SK-N-SH treated with all-trans-retinoic acid at 6 μM for 48 hours (cell line): ENCODE results near the gene LZTR1.

ENCODE experiments used
- ATAC-seq: fragments of 200-7000 bp; cut with Tn5 transposase; 3 replicates; pipeline ENCODE4 v1.9.1; 2020; ENCODE audit warnings: mild to moderate bottlenecking, moderate library complexity
- BACH2 ChIP-seq: fragments of 250-450 bp; sonication (Bioruptor Pico); IDR thresholded peaks from 2 replicates; pipeline ENCODE4 v1.9.0; 2021; ENCODE audit warnings: mild to moderate bottlenecking, borderline replicate concordance
- CREB5 ChIP-seq: fragments of 250-450 bp; sonication (Bioruptor Pico); IDR thresholded peaks from 2 replicates; pipeline ENCODE4 v1.5.1; 2020; ENCODE audit warnings: low read depth, mild to moderate bottlenecking, moderate library complexity
- CSDC2 ChIP-seq: fragments of 250-450 bp; sonication (Bioruptor Pico); IDR thresholded peaks from 2 replicates; pipeline ENCODE4 v1.5.0; 2020; ENCODE audit warnings: mild to moderate bottlenecking, moderate library complexity
- GLIS3 ChIP-seq: fragments of 250-450 bp; sonication (Bioruptor Pico); IDR thresholded peaks from 2 replicates; pipeline ENCODE4 v1.5.0; 2020; ENCODE audit warnings: mild to moderate bottlenecking, moderate library complexity
- POU6F1 ChIP-seq: fragments of 250-450 bp; sonication (Bioruptor Pico); IDR thresholded peaks from 2 replicates; pipeline ENCODE4 v1.8.0; 2021; ENCODE audit warnings: low read depth, mild to moderate bottlenecking, moderate library complexity, borderline replicate concordance
- PPARA ChIP-seq: fragments of 250-450 bp; sonication (Bioruptor Pico); IDR thresholded peaks from 2 replicates; pipeline ENCODE4 v1.5.0; 2020; ENCODE audit warnings: mild to moderate bottlenecking, borderline replicate concordance
- RARB ChIP-seq: fragments of 250-450 bp; sonication (Bioruptor Pico); IDR thresholded peaks from 2 replicates; pipeline ENCODE4 v1.8.0; 2021; ENCODE audit warnings: mild to moderate bottlenecking, moderate library complexity
- SNAI2 ChIP-seq: fragments of 250-450 bp; sonication (Bioruptor Pico); IDR thresholded peaks from 2 replicates; pipeline ENCODE4 v1.5.0; 2020; ENCODE audit warnings: mild to moderate bottlenecking, moderate library complexity
- TCF4 ChIP-seq: fragments of 250-450 bp; sonication (Bioruptor Pico); IDR thresholded peaks from 2 replicates; pipeline ENCODE4 v1.8.0; 2021; ENCODE audit warnings: mild to moderate bottlenecking, moderate library complexity, borderline replicate concordance
- ZC3H10 ChIP-seq: fragments of 250-450 bp; sonication (Bioruptor Pico); IDR thresholded peaks from 2 replicates; pipeline ENCODE4 v1.5.1; 2021; ENCODE audit warnings: mild to moderate bottlenecking, moderate library complexity
- ZFP3 ChIP-seq: fragments of 250-450 bp; sonication (Bioruptor Pico); IDR thresholded peaks from 2 replicates; pipeline ENCODE4 v1.5.0; 2020; ENCODE audit warnings: mild to moderate bottlenecking, moderate library complexity
- ZNF565 ChIP-seq: fragments of 450-650 bp; formaldehyde crosslinking; conservative IDR thresholded peaks from 2 replicates; pipeline ENCODE4 v1.5.0; 2020; ENCODE audit warnings: low read depth, mild to moderate bottlenecking, moderate library complexity
- ZNF70 ChIP-seq: fragments of 450-650 bp; formaldehyde crosslinking; IDR thresholded peaks from 2 replicates; pipeline ENCODE4 v1.5.0; 2020; ENCODE audit warnings: mild to moderate bottlenecking, moderate library complexity
- TF ChIP-seq, protein P1 (sequence below): fragments of 250-450 bp; sonication (Bioruptor Pico); IDR thresholded peaks from 2 replicates; pipeline ENCODE4 v1.5.1; 2021; ENCODE audit warnings: mild to moderate bottlenecking, moderate library complexity
- TF ChIP-seq, protein P2 (sequence below): fragments of 250-450 bp; sonication (Bioruptor Pico); IDR thresholded peaks from 2 replicates; pipeline ENCODE4 v1.8.0; 2020; ENCODE audit warnings: mild to moderate bottlenecking, moderate library complexity, borderline replicate concordance
- TF ChIP-seq, protein P3 (sequence below): fragments of 250-450 bp; sonication (Bioruptor Pico); IDR thresholded peaks from 2 replicates; pipeline ENCODE4 v1.5.0; 2020; ENCODE audit warnings: mild to moderate bottlenecking, moderate library complexity

The LZTR1 gene

DNA sequence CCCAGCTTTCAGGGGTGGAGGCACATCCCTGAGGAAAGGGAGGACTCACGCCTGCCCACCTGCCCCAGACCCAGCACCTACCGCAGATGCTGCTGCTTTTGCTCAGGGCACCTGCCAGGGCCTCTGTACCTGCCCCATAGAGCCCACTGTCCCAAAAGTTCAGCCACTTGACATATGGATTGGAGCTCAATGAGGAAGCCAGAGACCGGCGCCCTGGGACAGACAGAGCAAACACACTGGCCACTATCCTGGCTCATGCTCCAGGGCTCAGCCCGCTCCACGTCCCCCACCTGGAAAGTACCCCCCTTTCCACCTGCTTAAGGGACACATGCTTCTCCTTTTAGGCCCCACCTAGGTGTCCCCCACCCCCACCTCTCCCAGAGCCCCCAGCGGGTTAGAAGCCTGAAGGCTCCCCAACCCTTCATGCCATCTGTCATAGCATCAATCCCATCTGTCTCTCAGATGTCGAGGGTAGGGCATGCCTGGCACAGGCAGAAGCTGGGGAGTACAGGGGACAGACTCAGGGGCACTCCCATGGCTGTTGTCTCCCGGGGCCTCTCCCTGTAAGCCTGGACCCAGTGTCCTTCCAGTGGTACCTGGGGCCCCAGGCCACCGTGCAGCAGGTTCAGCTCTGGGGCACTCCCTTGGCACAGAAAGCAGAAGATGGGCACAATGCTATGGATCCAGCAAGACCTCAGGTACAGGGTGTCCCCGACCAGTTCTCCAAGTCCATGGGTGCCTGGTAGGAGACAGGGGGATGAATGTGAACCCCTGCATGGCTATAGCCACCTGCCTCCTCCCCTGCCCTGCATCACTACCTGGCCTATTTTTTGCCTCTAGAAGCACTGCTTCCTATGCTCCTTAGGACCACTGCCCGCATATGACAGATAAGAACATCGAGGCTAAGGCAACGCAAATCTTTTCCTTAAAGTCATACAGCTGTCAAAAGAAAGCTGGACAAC is 30.6 kb downstream of the LZTR1 start:
- ATAC-seq = no peak
- TF ChIP-seq ZC3H10 (no peak), CSDC2 (CRISPR knock-in tag) (no peak), POU6F1 (CRISPR knock-in tag) (no peak), BACH2 (CRISPR knock-in tag) (no peak), PPARA (CRISPR knock-in tag) (no peak), ZFP3 (CRISPR knock-in tag) (no peak), ZNF70 (CRISPR knock-in tag) (no peak), GLIS3 (CRISPR knock-in tag) (no peak)
- TF ChIP-seq, protein P1, sequence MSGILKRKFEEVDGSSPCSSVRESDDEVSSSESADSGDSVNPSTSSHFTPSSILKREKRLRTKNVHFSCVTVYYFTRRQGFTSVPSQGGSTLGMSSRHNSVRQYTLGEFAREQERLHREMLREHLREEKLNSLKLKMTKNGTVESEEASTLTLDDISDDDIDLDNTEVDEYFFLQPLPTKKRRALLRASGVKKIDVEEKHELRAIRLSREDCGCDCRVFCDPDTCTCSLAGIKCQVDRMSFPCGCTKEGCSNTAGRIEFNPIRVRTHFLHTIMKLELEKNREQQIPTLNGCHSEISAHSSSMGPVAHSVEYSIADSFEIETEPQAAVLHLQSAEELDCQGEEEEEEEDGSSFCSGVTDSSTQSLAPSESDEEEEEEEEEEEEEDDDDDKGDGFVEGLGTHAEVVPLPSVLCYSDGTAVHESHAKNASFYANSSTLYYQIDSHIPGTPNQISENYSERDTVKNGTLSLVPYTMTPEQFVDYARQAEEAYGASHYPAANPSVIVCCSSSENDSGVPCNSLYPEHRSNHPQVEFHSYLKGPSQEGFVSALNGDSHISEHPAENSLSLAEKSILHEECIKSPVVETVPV (CRISPR knock-in tag) = no peak
- TF ChIP-seq, protein P2, sequence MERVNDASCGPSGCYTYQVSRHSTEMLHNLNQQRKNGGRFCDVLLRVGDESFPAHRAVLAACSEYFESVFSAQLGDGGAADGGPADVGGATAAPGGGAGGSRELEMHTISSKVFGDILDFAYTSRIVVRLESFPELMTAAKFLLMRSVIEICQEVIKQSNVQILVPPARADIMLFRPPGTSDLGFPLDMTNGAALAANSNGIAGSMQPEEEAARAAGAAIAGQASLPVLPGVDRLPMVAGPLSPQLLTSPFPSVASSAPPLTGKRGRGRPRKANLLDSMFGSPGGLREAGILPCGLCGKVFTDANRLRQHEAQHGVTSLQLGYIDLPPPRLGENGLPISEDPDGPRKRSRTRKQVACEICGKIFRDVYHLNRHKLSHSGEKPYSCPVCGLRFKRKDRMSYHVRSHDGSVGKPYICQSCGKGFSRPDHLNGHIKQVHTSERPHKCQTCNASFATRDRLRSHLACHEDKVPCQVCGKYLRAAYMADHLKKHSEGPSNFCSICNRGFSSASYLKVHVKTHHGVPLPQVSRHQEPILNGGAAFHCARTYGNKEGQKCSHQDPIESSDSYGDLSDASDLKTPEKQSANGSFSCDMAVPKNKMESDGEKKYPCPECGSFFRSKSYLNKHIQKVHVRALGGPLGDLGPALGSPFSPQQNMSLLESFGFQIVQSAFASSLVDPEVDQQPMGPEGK (CRISPR knock-in tag) = no peak

GRCh38 chr22:21013657-21014201 is 31.6 kb downstream of the LZTR1 start:
- no peak for TF ChIP-seq BACH2 (CRISPR knock-in tag)
- TF ChIP-seq, protein P3, sequence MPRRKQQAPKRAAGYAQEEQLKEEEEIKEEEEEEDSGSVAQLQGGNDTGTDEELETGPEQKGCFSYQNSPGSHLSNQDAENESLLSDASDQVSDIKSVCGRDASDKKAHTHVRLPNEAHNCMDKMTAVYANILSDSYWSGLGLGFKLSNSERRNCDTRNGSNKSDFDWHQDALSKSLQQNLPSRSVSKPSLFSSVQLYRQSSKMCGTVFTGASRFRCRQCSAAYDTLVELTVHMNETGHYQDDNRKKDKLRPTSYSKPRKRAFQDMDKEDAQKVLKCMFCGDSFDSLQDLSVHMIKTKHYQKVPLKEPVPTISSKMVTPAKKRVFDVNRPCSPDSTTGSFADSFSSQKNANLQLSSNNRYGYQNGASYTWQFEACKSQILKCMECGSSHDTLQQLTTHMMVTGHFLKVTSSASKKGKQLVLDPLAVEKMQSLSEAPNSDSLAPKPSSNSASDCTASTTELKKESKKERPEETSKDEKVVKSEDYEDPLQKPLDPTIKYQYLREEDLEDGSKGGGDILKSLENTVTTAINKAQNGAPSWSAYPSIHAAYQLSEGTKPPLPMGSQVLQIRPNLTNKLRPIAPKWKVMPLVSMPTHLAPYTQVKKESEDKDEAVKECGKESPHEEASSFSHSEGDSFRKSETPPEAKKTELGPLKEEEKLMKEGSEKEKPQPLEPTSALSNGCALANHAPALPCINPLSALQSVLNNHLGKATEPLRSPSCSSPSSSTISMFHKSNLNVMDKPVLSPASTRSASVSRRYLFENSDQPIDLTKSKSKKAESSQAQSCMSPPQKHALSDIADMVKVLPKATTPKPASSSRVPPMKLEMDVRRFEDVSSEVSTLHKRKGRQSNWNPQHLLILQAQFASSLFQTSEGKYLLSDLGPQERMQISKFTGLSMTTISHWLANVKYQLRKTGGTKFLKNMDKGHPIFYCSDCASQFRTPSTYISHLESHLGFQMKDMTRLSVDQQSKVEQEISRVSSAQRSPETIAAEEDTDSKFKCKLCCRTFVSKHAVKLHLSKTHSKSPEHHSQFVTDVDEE (CRISPR knock-in tag) = no peak
- TF ChIP-seq, all 23 proteins: peak for 0
- peak; percentile 5; the same call in 2 of the 3 replicates for ATAC-seq

DNA sequence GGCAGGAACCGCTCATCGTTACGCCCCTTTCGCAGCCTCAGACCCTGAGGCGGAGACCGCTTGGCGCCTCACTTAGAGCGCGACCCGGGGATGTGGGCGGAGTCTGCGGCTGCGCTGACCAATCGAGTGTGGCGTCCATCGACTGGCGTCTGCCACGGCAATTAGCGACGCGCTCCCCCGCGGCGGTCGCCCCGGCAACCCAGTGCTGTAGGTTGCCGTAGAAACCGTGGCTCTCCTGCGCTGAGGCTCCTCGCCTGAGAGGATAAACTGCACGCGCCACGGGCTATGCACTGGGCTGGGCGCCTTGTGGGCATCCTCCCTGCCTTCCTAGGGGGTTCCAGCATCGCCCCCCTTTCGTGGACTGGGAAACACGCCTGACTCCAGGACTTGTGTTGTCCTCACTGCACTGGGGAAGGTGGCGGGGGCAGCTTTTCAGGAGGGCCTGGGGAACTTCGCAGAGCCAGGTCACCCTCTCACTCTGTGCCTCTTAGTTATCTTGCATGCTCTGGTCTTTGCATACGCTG is 32.2 kb downstream of the LZTR1 start:
- peak; percentile 94 for ATAC-seq
- TF ChIP-seq ZNF565 (CRISPR knock-in tag) (no peak), CREB5 (no peak), SNAI2 (CRISPR knock-in tag) (no peak), TCF4 (CRISPR knock-in tag) (no peak), PPARA (CRISPR knock-in tag) (peak; percentile 67; the same call in 1 of the 2 replicates), RARB (CRISPR knock-in tag) (no peak)
